Measurements from ENCODE around the gene MAPK8. TPM values are rescaled to one million over a fixed set of nuclear protein-coding genes. Genes with fewer than 3 reads are reported as not detected.

MAPK8 gene
- total and polyA plus RNA-seq, 9 of the 15 experiments (the other 6 are each of a cell fraction or from before 2014, with no cell fraction given), result 6.4 to 159 (median 71.0) TPM

- 0 out of 4 replicates have a peak, but pooled peaks of 1 of the 2 experiments have one; percentile 11 for TF ChIP-seq HDAC1 (IDR thresholded peaks at IDR 0.05)
Observed at GRCh38 chr10:48482207-48482606, 175.7 kb downstream of the MAPK8 start (continued).

DNA sequence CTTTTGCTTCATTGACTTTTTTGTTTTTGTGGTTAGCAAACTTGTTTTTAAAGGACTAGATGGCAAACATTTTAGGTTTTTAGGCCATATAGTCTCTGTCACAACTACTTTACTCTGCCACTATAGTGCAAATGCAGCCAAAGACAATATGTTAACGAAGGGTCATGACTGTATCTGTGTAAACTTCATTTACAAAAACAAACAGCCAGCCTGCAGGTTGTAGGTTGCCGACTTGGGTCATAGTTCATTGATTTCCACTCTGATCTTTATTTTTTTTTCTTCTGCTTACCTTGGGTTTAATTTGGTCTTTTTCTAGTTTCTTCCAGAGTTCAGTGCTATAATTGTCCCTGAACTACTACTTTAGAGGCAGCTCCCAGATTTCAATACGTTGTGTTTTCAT, 178.4 kb downstream of the MAPK8 start:
- Histone ChIP-seq H3K4me3 (no peak overlapping the region), H3K4me1 (replicated peaks in 1 of 2; ENCODE audit: control insufficient read depth in 2 of 2, insufficient read depth in 2 of 2, low read length in 2 of 2) (peaks cover 20 to 78% of the 10 kb centered on the region in 2 experiments), H3K9ac (ENCODE audit: insufficient read depth in 1 of 2, low read depth in 2 of 2, low read length in 2 of 2) (peak overlapping the region in 1 of 2 experiments; percentile 25; a peak in 2 of 4 replicates), H2AFZ (ENCODE audit: low read depth, low read length) (peak overlapping the region; percentile 57), H3K79me2 (ENCODE audit: control insufficient read depth, insufficient read depth, low read length) (peaks cover 75% of the 10 kb centered on the region), H3K27me3 (ENCODE audit: control insufficient read depth in 2 of 2, insufficient read depth in 2 of 2, low read length in 2 of 2) (no peaks in the 10 kb centered on the region), H3K36me3 (ENCODE audit: control insufficient read depth, insufficient read depth, low read length) (peaks cover 4% of the 10 kb centered on the region; the same call in 1 of the 3 replicates), H3K9me3 (replicated peaks; ENCODE audit: control insufficient read depth, insufficient read depth, low read depth, low read length) (no peaks in the 10 kb centered on the region), H3K9me1 (ENCODE audit: control insufficient read depth, insufficient read depth, low read length) (no peaks in the 10 kb centered on the region), H3K27ac (ENCODE audit: extremely low read depth, low read depth, low read length) (peak overlapping the region; percentile 81), H3K4me2 (ENCODE audit: insufficient read depth, low read length) (no peak overlapping the region), H4K20me1 (replicated peaks; ENCODE audit: control insufficient read depth, insufficient read depth, low read length) (no peaks in the 10 kb centered on the region)
- ChIA-PET CTCF (ENCODE audit: low intra/inter-chr PET ratio) (no interaction called here), POLR2A (interaction anchor here (0.6 to 2.0 kb wide), 3 partner anchors 8 to 16 kb away, joined by 3 to 6 read pairs (median 3); no protein-coding TSS in a partner anchor)
- intact Hi-C loops (cut with micrococcal nuclease) (no loop called here), in situ Hi-C loops (cut with MboI) (no loop called here)
- 21% methylated on average over 3 of the region's 3 CpGs for WGBS (ENCODE audit: insufficient coverage, low coverage, missing lambda C conversion rate)
- FAIRE-seq (no peak), DNase-seq (ENCODE audit: extremely low read depth in 1 of 4, low spot score in 3 of 4) (no peak), ATAC-seq (no peak)
- TF ChIP-seq ZNF592 (IDR thresholded peaks at IDR 0.05), result 0 out of 2 replicates have a peak, but pooled peaks have one; percentile 39
- TF ChIP-seq NR2C2 (CRISPR knock-in tag; IDR thresholded peaks at IDR 0.05), result no peak
- TF ChIP-seq NR2C2 (tag; IDR thresholded peaks at IDR 0.05), result peak; percentile 38; the same call in 1 of the 2 replicates
- no peak for TF ChIP-seq ZNF347 (CRISPR knock-in tag; IDR thresholded peaks at IDR 0.05; ENCODE audit: low read depth)
- no peak for TF ChIP-seq CBX3 (IDR thresholded peaks at IDR 0.05; ENCODE audit: borderline replicate concordance in 1 of 2, low read length in 2 of 2)
- TF ChIP-seq, protein P1, sequence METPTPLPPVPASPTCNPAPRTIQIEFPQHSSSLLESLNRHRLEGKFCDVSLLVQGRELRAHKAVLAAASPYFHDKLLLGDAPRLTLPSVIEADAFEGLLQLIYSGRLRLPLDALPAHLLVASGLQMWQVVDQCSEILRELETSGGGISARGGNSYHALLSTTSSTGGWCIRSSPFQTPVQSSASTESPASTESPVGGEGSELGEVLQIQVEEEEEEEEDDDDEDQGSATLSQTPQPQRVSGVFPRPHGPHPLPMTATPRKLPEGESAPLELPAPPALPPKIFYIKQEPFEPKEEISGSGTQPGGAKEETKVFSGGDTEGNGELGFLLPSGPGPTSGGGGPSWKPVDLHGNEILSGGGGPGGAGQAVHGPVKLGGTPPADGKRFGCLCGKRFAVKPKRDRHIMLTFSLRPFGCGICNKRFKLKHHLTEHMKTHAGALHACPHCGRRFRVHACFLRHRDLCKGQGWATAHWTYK (CRISPR knock-in tag; IDR thresholded peaks at IDR 0.05), result 0 out of 2 replicates have a peak, but pooled peaks have one; percentile 12
- peak; percentile 70 for TF ChIP-seq NR2C1 (IDR thresholded peaks at IDR 0.05)
- peak; percentile 63; the same call in 1 of the 2 replicates for TF ChIP-seq NR2C1 (tag; IDR thresholded peaks at IDR 0.05)
- TF ChIP-seq, protein P2, sequence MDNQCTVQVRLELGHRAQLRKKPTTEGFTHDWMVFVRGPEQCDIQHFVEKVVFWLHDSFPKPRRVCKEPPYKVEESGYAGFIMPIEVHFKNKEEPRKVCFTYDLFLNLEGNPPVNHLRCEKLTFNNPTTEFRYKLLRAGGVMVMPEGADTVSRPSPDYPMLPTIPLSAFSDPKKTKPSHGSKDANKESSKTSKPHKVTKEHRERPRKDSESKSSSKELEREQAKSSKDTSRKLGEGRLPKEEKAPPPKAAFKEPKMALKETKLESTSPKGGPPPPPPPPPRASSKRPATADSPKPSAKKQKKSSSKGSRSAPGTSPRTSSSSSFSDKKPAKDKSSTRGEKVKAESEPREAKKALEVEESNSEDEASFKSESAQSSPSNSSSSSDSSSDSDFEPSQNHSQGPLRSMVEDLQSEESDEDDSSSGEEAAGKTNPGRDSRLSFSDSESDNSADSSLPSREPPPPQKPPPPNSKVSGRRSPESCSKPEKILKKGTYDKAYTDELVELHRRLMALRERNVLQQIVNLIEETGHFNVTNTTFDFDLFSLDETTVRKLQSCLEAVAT (IDR thresholded peaks at IDR 0.05), result 0 out of 4 replicates have a peak, but pooled peaks of 1 of the 2 experiments have one; percentile 30
- 0 out of 2 replicates have a peak, but pooled peaks have one; percentile 24 for TF ChIP-seq DMBX1 (CRISPR knock-in tag; IDR thresholded peaks at IDR 0.05; ENCODE audit: borderline replicate concordance)
- peak; percentile 28; the same call in 1 of the 2 replicates for TF ChIP-seq SMARCA4 (IDR thresholded peaks at IDR 0.05)
- peak in 1 of 2 experiments; percentile 38; a peak in 1 of 4 replicates for TF ChIP-seq FOXA3 (CRISPR knock-in tag; conservative IDR thresholded peaks at IDR 0.05 in 1 of 2, IDR thresholded peaks at IDR 0.05 in 1 of 2)
- TF ChIP-seq ZNF23 (CRISPR knock-in tag; IDR thresholded peaks at IDR 0.05), result no peak
- BruUV-seq (replicated peaks), result no TSS peak

All from K562 (cell line).